ENCODE measurements around the gene WASF3.
A peak's percentile ranks its signal among the peaks of the same experiment; 100 is the strongest.

The WASF3 gene

GRCh38 chr13:26555413-26555812 lies 2.1 kb upstream of the WASF3 start:
- H3K18ac ChIP-seq (ENCODE audit: low read depth in 1 of 2, low read length in 2 of 2): no peak overlapping the region
- no peak overlapping the region for H3K9ac ChIP-seq (ENCODE audit: low read length)
- H3K4ac ChIP-seq (ENCODE audit: low read depth in 1 of 2, low read length in 2 of 2): no peak overlapping the region
- no peak overlapping the region for H4K91ac ChIP-seq (ENCODE audit: low read length)
- no peak overlapping the region for H2BK15ac ChIP-seq (ENCODE audit: low read depth, poor library complexity, severe bottlenecking)
- H2BK120ac ChIP-seq (ENCODE audit: low read depth, low read length): no peak overlapping the region
- DNase-seq: no peak
- H3K4me1 ChIP-seq (ENCODE audit: control insufficient read depth, insufficient read depth, low read depth, low read length): peaks cover 5% of the 10 kb centered on the region
- H2AK5ac ChIP-seq (ENCODE audit: low read length, severe bottlenecking): no peak overlapping the region
- H2BK5ac ChIP-seq (ENCODE audit: low read depth, low read length, poor library complexity, severe bottlenecking): no peak overlapping the region
- H4K8ac ChIP-seq (ENCODE audit: low read length): no peak overlapping the region
- no peak overlapping the region for H2BK12ac ChIP-seq (ENCODE audit: low read length in 2 of 2)
- H3K14ac ChIP-seq (ENCODE audit: low read length in 2 of 2): no peak overlapping the region
- 88% methylated on average over 1 of the region's 1 CpG for WGBS
- no peaks in the 10 kb centered on the region for H3K9me3 ChIP-seq (ENCODE audit: control insufficient read depth, low read length)
- H3K27me3 ChIP-seq (ENCODE audit: control insufficient read depth in 1 of 2, insufficient read depth in 1 of 2, low read length in 2 of 2): peaks cover 0 to 16% of the 10 kb centered on the region in 2 experiments
- H3K23ac ChIP-seq (ENCODE audit: low read length in 2 of 2): no peak overlapping the region
- no peak overlapping the region for H2AFZ ChIP-seq (ENCODE audit: low read depth, low read length)
- H3K79me1 ChIP-seq (replicated peaks; ENCODE audit: low read length, poor library complexity, severe bottlenecking): peaks cover 8% of the 10 kb centered on the region
- H3K4me3 ChIP-seq (ENCODE audit: insufficient read depth in 1 of 2, low read depth in 1 of 2, low read length in 2 of 2): no peak overlapping the region
- H3K27ac ChIP-seq (ENCODE audit: low read length, poor library complexity, severe bottlenecking): no peak overlapping the region
- no peaks in the 10 kb centered on the region for H3K36me3 ChIP-seq (ENCODE audit: control insufficient read depth in 1 of 2, insufficient read depth in 2 of 2, low read depth in 1 of 2, low read length in 2 of 2)
- H3K4me2 ChIP-seq (ENCODE audit: low read length, poor library complexity, severe bottlenecking): no peak overlapping the region

- Histone ChIP-seq H3K4me3 (ENCODE audit: insufficient read depth in 1 of 2, low read depth in 1 of 2, low read length in 2 of 2) (peak overlapping the region; percentile 41 to 81), H3K23ac (ENCODE audit: low read length in 2 of 2) (no peak overlapping the region), H4K8ac (ENCODE audit: low read length) (no peak overlapping the region), H2BK5ac (ENCODE audit: low read depth, low read length, poor library complexity, severe bottlenecking) (no peak overlapping the region), H3K36me3 (ENCODE audit: control insufficient read depth in 1 of 2, insufficient read depth in 2 of 2, low read depth in 1 of 2, low read length in 2 of 2) (no peaks in the 10 kb centered on the region), H3K79me1 (replicated peaks; ENCODE audit: low read length, poor library complexity, severe bottlenecking) (peaks cover 18% of the 10 kb centered on the region), H3K9ac (ENCODE audit: low read length) (peak overlapping the region; percentile 73), H3K27ac (ENCODE audit: low read length, poor library complexity, severe bottlenecking) (no peak overlapping the region), H3K27me3 (ENCODE audit: control insufficient read depth in 1 of 2, insufficient read depth in 1 of 2, low read length in 2 of 2) (peaks cover 0 to 4% of the 10 kb centered on the region in 2 experiments), H3K9me3 (ENCODE audit: control insufficient read depth, low read length) (no peaks in the 10 kb centered on the region), H3K4ac (ENCODE audit: low read depth in 1 of 2, low read length in 2 of 2) (peak overlapping the region in 1 of 2 experiments; percentile 26), H3K4me2 (ENCODE audit: low read length, poor library complexity, severe bottlenecking) (peak overlapping the region; percentile 93), H4K91ac (ENCODE audit: low read length) (no peak overlapping the region), H2BK12ac (ENCODE audit: low read length in 2 of 2) (peak overlapping the region in 1 of 2 experiments; percentile 42), H2BK15ac (ENCODE audit: low read depth, poor library complexity, severe bottlenecking) (no peak overlapping the region), H3K18ac (ENCODE audit: low read depth in 1 of 2, low read length in 2 of 2) (peak overlapping the region in 1 of 2 experiments; percentile 48), H2AFZ (ENCODE audit: low read depth, low read length) (peak overlapping the region; percentile 99), H2BK120ac (ENCODE audit: low read depth, low read length) (no peak overlapping the region), H3K4me1 (ENCODE audit: control insufficient read depth, insufficient read depth, low read depth, low read length) (peaks cover 11% of the 10 kb centered on the region), H3K14ac (ENCODE audit: low read length in 2 of 2) (peak overlapping the region in 1 of 2 experiments; percentile 20), H2AK5ac (ENCODE audit: low read length, severe bottlenecking) (no peak overlapping the region)
- 4% methylated on average over 3 of the region's 3 CpGs for whole genome bisulfite sequencing
- DNase-seq: no peak
Measured at GRCh38 chr13:26557051-26557392, 461 bp upstream of the WASF3 start.

GRCh38 chr13:26558074-26558805 lies 757 bp downstream of the WASF3 start:
- Histone ChIP-seq H3K4me1 (ENCODE audit: control insufficient read depth, insufficient read depth, low read depth, low read length) (peaks cover 13% of the 10 kb centered on the region), H3K27ac (ENCODE audit: low read length, poor library complexity, severe bottlenecking) (no peak overlapping the region), H3K14ac (ENCODE audit: low read length in 2 of 2) (peak overlapping the region in 1 of 2 experiments; percentile 95), H2AK5ac (ENCODE audit: low read length, severe bottlenecking) (no peak overlapping the region), H3K9ac (ENCODE audit: low read length) (peak overlapping the region; percentile 89), H2BK120ac (ENCODE audit: low read depth, low read length) (peak overlapping the region; percentile 15), H3K23ac (ENCODE audit: low read length in 2 of 2) (no peak overlapping the region), H3K4ac (ENCODE audit: low read depth in 1 of 2, low read length in 2 of 2) (peak overlapping the region in 1 of 2 experiments; percentile 47), H4K8ac (ENCODE audit: low read length) (peak overlapping the region; percentile 57), H3K18ac (ENCODE audit: low read depth in 1 of 2, low read length in 2 of 2) (peak overlapping the region; percentile 67 to 93), H2BK12ac (ENCODE audit: low read length in 2 of 2) (peak overlapping the region in 1 of 2 experiments; percentile 74), H2BK5ac (ENCODE audit: low read depth, low read length, poor library complexity, severe bottlenecking) (no peak overlapping the region), H2BK15ac (ENCODE audit: low read depth, poor library complexity, severe bottlenecking) (no peak overlapping the region), H3K79me1 (replicated peaks; ENCODE audit: low read length, poor library complexity, severe bottlenecking) (peaks cover 27% of the 10 kb centered on the region), H3K4me2 (ENCODE audit: low read length, poor library complexity, severe bottlenecking) (peak overlapping the region; percentile 93), H3K36me3 (ENCODE audit: control insufficient read depth in 1 of 2, insufficient read depth in 2 of 2, low read depth in 1 of 2, low read length in 2 of 2) (no peaks in the 10 kb centered on the region), H2AFZ (ENCODE audit: low read depth, low read length) (peak overlapping the region; percentile 60), H3K4me3 (ENCODE audit: insufficient read depth in 1 of 2, low read depth in 1 of 2, low read length in 2 of 2) (peak overlapping the region; percentile 89 to 94), H3K9me3 (ENCODE audit: control insufficient read depth, low read length) (no peaks in the 10 kb centered on the region), H3K27me3 (ENCODE audit: control insufficient read depth in 1 of 2, insufficient read depth in 1 of 2, low read length in 2 of 2) (peaks cover 0 to 4% of the 10 kb centered on the region in 2 experiments), H4K91ac (ENCODE audit: low read length) (peak overlapping the region; percentile 44)
- peak; percentile 34 for DNase-seq
- under 1% methylated on average over 56 of the region's 73 CpGs for WGBS

- H3K4me1 ChIP-seq (ENCODE audit: control insufficient read depth, insufficient read depth, low read depth, low read length): peaks cover 13% of the 10 kb centered on the region
- no peak for DNase-seq
Measured at GRCh38 chr13:26558987-26559386, 1.5 kb downstream of the WASF3 start.

More at GRCh38 chr13:26558987-26559386, 1.5 kb downstream of the WASF3 start:
- H3K27ac ChIP-seq (ENCODE audit: low read length, poor library complexity, severe bottlenecking): no peak overlapping the region
- peaks cover 0 to 4% of the 10 kb centered on the region in 2 experiments for H3K27me3 ChIP-seq (ENCODE audit: control insufficient read depth in 1 of 2, insufficient read depth in 1 of 2, low read length in 2 of 2)
- H3K36me3 ChIP-seq (ENCODE audit: control insufficient read depth in 1 of 2, insufficient read depth in 2 of 2, low read depth in 1 of 2, low read length in 2 of 2): no peaks in the 10 kb centered on the region
- no peak overlapping the region for H2BK12ac ChIP-seq (ENCODE audit: low read length in 2 of 2)
- no CpG with 5 or more reads among the region's 1 CpG for WGBS
- peak overlapping the region; percentile 89 for H3K9ac ChIP-seq (ENCODE audit: low read length)
- H4K8ac ChIP-seq (ENCODE audit: low read length): no peak overlapping the region
- H2AK5ac ChIP-seq (ENCODE audit: low read length, severe bottlenecking): no peak overlapping the region
- no peak overlapping the region for H2AFZ ChIP-seq (ENCODE audit: low read depth, low read length)
- H3K23ac ChIP-seq (ENCODE audit: low read length in 2 of 2): no peak overlapping the region
- no peak overlapping the region for H4K91ac ChIP-seq (ENCODE audit: low read length)
- no peak overlapping the region for H2BK15ac ChIP-seq (ENCODE audit: low read depth, poor library complexity, severe bottlenecking)
- H3K9me3 ChIP-seq (ENCODE audit: control insufficient read depth, low read length): no peaks in the 10 kb centered on the region
- peak overlapping the region in 1 of 2 experiments; percentile 89 for H3K4me3 ChIP-seq (ENCODE audit: insufficient read depth in 1 of 2, low read depth in 1 of 2, low read length in 2 of 2)
- H3K4me2 ChIP-seq (ENCODE audit: low read length, poor library complexity, severe bottlenecking): no peak overlapping the region
- no peak overlapping the region for H2BK5ac ChIP-seq (ENCODE audit: low read depth, low read length, poor library complexity, severe bottlenecking)
- H2BK120ac ChIP-seq (ENCODE audit: low read depth, low read length): no peak overlapping the region
- no peak overlapping the region for H3K18ac ChIP-seq (ENCODE audit: low read depth in 1 of 2, low read length in 2 of 2)
- H3K4ac ChIP-seq (ENCODE audit: low read depth in 1 of 2, low read length in 2 of 2): no peak overlapping the region
- H3K79me1 ChIP-seq (replicated peaks; ENCODE audit: low read length, poor library complexity, severe bottlenecking): peaks cover 28% of the 10 kb centered on the region
- no peak overlapping the region for H3K14ac ChIP-seq (ENCODE audit: low read length in 2 of 2)
